H9 (cell line): ENCODE results near the gene TMED10. TPM values are rescaled to one million over a fixed set of nuclear protein-coding genes. Genes with fewer than 3 reads are reported as not detected.

Experiments used
- DNase-seq: peaks from one replicate; pipeline ENCODE4 v3.0.0-alpha.2; 2017
- H2AFZ ChIP-seq: one replicate; pipeline ENCODE4 v1.6.1; 2013; ENCODE audit warnings: mild to moderate bottlenecking, low read length, control low read depth, moderate library complexity
- H2AK5ac ChIP-seq: 2 replicates; pipeline ENCODE4 v1.6.1; 2013; ENCODE audit warnings: low read length, control low read depth, mixed read lengths; ENCODE audit not compliant: insufficient read length
- H2BK120ac ChIP-seq: one replicate; pipeline ENCODE4 v1.6.1; 2013; ENCODE audit warnings: low read depth, mild to moderate bottlenecking, low read length, control low read depth, inconsistent platforms; ENCODE audit not compliant: poor library complexity, severe bottlenecking
- H2BK12ac ChIP-seq: 2 replicates; pipeline ENCODE4 v1.6.1; 2013; ENCODE audit warnings: low read length, control low read depth, mixed read lengths, low read depth; ENCODE audit not compliant: insufficient read length
- H2BK15ac ChIP-seq: 2 replicates; pipeline ENCODE4 v1.6.1; 2013; ENCODE audit warnings: low read depth, low read length, control low read depth
- H2BK20ac ChIP-seq: one replicate; pipeline ENCODE4 v1.6.1; 2013; ENCODE audit warnings: low read depth, mild to moderate bottlenecking, low read length, control low read depth, inconsistent platforms; ENCODE audit not compliant: poor library complexity, severe bottlenecking
- H2BK5ac ChIP-seq: 2 replicates; pipeline ENCODE4 v1.6.1; 2013; ENCODE audit warnings: low read length, control low read depth, mixed read lengths; ENCODE audit not compliant: insufficient read length
- H3K14ac ChIP-seq: 2 replicates; pipeline ENCODE4 v1.6.1; 2013; ENCODE audit warnings: low read length, control low read depth; ENCODE audit not compliant: insufficient read depth
- H3K18ac ChIP-seq: 2 replicates; pipeline ENCODE4 v1.6.1; 2013; ENCODE audit warnings: low read depth, mild to moderate bottlenecking, mixed read lengths, low read length, control low read depth; ENCODE audit not compliant: insufficient read length
- H3K23ac ChIP-seq: 2 replicates; pipeline ENCODE4 v1.6.1; 2013; ENCODE audit warnings: low read length, control low read depth, mixed read lengths, low read depth; ENCODE audit not compliant: insufficient read length
- H3K23me2 ChIP-seq: 2 replicates; pipeline ENCODE4 v1.6.1; 2013; ENCODE audit warnings: low read depth, mild to moderate bottlenecking, mixed read lengths, low read length, control low read depth; ENCODE audit not compliant: insufficient read length, poor library complexity, severe bottlenecking
- H3K27ac ChIP-seq: 2 replicates; pipeline ENCODE4 v1.5.1; 2013; ENCODE audit warnings: low read length, control low read depth, mixed read lengths, low read depth; ENCODE audit not compliant: insufficient read length
- H3K27me3 ChIP-seq: 2 replicates; pipeline ENCODE4 v1.6.1; 2013; ENCODE audit warnings: low read length, control low read depth, inconsistent platforms; ENCODE audit not compliant: insufficient read depth
- H3K4ac ChIP-seq: 2 replicates; pipeline ENCODE4 v1.6.1; 2013; ENCODE audit warnings: low read depth, mild to moderate bottlenecking, control low read depth, inconsistent platforms, low read length, moderate library complexity
- H3K4me1 ChIP-seq: 2 replicates; pipeline ENCODE4 v1.6.1; 2013; ENCODE audit warnings: low read length, control low read depth, inconsistent platforms; ENCODE audit not compliant: insufficient read depth
- H3K4me2 ChIP-seq: 2 replicates; pipeline ENCODE4 v1.6.1; 2013; ENCODE audit warnings: low read length, control low read depth, mixed read lengths; ENCODE audit not compliant: insufficient read length, insufficient read depth
- H3K56ac ChIP-seq: 2 replicates; pipeline ENCODE4 v1.6.1; 2013; ENCODE audit warnings: low read depth, mild to moderate bottlenecking, mixed read lengths, low read length, control low read depth; ENCODE audit not compliant: insufficient read length
- H3K79me1 ChIP-seq: 2 replicates; pipeline ENCODE4 v1.6.1; 2013; ENCODE audit warnings: low read depth, mild to moderate bottlenecking, moderate library complexity, low read length, control low read depth, inconsistent platforms; ENCODE audit not compliant: insufficient read depth, poor library complexity, severe bottlenecking
- H3K79me2 ChIP-seq: 2 replicates; pipeline ENCODE4 v1.6.1; 2013; ENCODE audit warnings: low read length, control low read depth, inconsistent platforms; ENCODE audit not compliant: insufficient read depth
- H3K9ac ChIP-seq: 2 replicates; pipeline ENCODE4 v1.6.1; 2013; ENCODE audit warnings: low read length, control low read depth, mixed read lengths; ENCODE audit not compliant: insufficient read length; ENCODE audit errors: extremely low read depth
- H3K9me3 ChIP-seq: one replicate; pipeline ENCODE4 v1.6.1; 2013; ENCODE audit warnings: low read depth, low read length, inconsistent platforms; ENCODE audit not compliant: control insufficient read depth
- H3T11ph ChIP-seq: one replicate; pipeline ENCODE4 v1.6.1; 2013; ENCODE audit warnings: mild to moderate bottlenecking, low read length, control low read depth, inconsistent platforms
- H4K20me1 ChIP-seq: one replicate; pipeline ENCODE4 v1.6.1; 2013; ENCODE audit not compliant: control insufficient read depth, insufficient read length, insufficient read depth
- H4K5ac ChIP-seq: 2 replicates; pipeline ENCODE4 v1.6.1; 2013; ENCODE audit warnings: low read depth, mild to moderate bottlenecking, mixed read lengths, low read length, control low read depth; ENCODE audit not compliant: insufficient read length
- H4K8ac ChIP-seq: replicated peaks from 2 replicates; pipeline ENCODE4 v1.6.1; 2013; ENCODE audit warnings: low read length, control low read depth, mixed read lengths, low read depth; ENCODE audit not compliant: insufficient read length
- H4K91ac ChIP-seq: 2 replicates; pipeline ENCODE4 v1.6.1; 2013; ENCODE audit warnings: low read depth, mild to moderate bottlenecking, moderate library complexity, mixed read lengths, low read length, control low read depth; ENCODE audit not compliant: insufficient read length
- H3K27ac Mint-ChIP-seq, 3 experiments: 2 replicates in 2 of 3; 3 replicates in 1 of 3; pipeline ENCODE4 v1.8.0; 2020 to 2021; ENCODE audit warnings: mixed read lengths in 3 of 3, mild to moderate bottlenecking in 1 of 3, moderate library complexity in 1 of 3
- H3K27me3 Mint-ChIP-seq: 2 replicates; pipeline ENCODE4 v1.8.0; 2021; ENCODE audit warnings: low read depth, mild to moderate bottlenecking, moderate library complexity, mixed read lengths
- H3K36me3 Mint-ChIP-seq, 3 experiments: 2 replicates in 2 of 3; 3 replicates in 1 of 3; pipeline ENCODE4 v1.8.0; 2020 to 2021; ENCODE audit warnings: low read depth in 3 of 3, mixed read lengths in 3 of 3; ENCODE audit not compliant: insufficient read depth in 1 of 3
- H3K4me1 Mint-ChIP-seq, 2 experiments: 2 replicates each; pipeline ENCODE4 v1.8.0; 2020; ENCODE audit warnings: mixed read lengths in 2 of 2
- H3K4me3 Mint-ChIP-seq, 2 experiments: 2 replicates in 1 of 2; 3 replicates in 1 of 2; pipeline ENCODE4 v1.8.0; 2020 to 2021; ENCODE audit warnings: mild to moderate bottlenecking in 2 of 2, mixed read lengths in 2 of 2, moderate library complexity in 1 of 2
- H3K9me3 Mint-ChIP-seq, 2 experiments: 2 replicates in 1 of 2; 3 replicates in 1 of 2; pipeline ENCODE4 v1.8.0; 2020; ENCODE audit warnings: mild to moderate bottlenecking in 2 of 2, mixed read lengths in 2 of 2, moderate library complexity in 1 of 2
- CTCF ChIP-seq: fragments of 200-600 bp; sonication (generic); conservative IDR thresholded peaks from 3 replicates; pipeline ENCODE4 v1.8.0; 2021; ENCODE audit warnings: antibody characterized with exemption, mild to moderate bottlenecking
- WGBS: extraction: QIAGEN DNeasy Blood & Tissue Kit; methylation state at CpG from one replicate; pipeline ENCODE4 v1.1.7; 2013; ENCODE audit warnings: missing lambda C conversion rate, low lambda C conversion rate, mixed read lengths; ENCODE audit not compliant: insufficient read length; ENCODE audit errors: extremely low coverage; 5-methylcytosine and 5-hydroxymethylcytosine counted together
- total RNA-seq: library from RNA; stranded (reverse); gene quantifications from 2 replicates; pipeline ENCODE4 v1.2.1, GENCODE V29; 2021

Gene TMED10
- total RNA-seq, 1 experiment from 2014 or later, result 176 TPM

- Mint-ChIP-seq H3K9me3 (no peaks in the 10 kb centered on the region), H3K27me3 (no peaks in the 10 kb centered on the region), H3K4me1 (no peaks in the 10 kb centered on the region), H3K36me3 (peaks cover 15 to 85% (median 77%) of the 10 kb centered on the region in 3 experiments; a peak in 6 of 7 replicates), H3K27ac (no peak overlapping the region), H3K4me3 (no peak overlapping the region)
- TF ChIP-seq CTCF, result no peak
- no CpG with 5 or more reads among the region's 5 CpGs for WGBS
- no peak overlapping the region for H4K8ac ChIP-seq
- no peak overlapping the region for H3K9ac ChIP-seq
- H3K27me3 ChIP-seq, result no peaks in the 10 kb centered on the region
- no peak overlapping the region for H3K56ac ChIP-seq
- no peak overlapping the region for H2BK12ac ChIP-seq
- H3K23me2 ChIP-seq, result no peaks in the 10 kb centered on the region
- H3K4me2 ChIP-seq, result no peak overlapping the region
- no peak overlapping the region for H4K5ac ChIP-seq
- H3K79me1 ChIP-seq, result no peaks in the 10 kb centered on the region
- H3K14ac ChIP-seq, result no peak overlapping the region
- H2BK5ac ChIP-seq, result no peak overlapping the region
- H3K18ac ChIP-seq, result no peak overlapping the region
- no peak overlapping the region for H2AFZ ChIP-seq
- H4K91ac ChIP-seq, result no peak overlapping the region
- no peak for DNase-seq
- H3K79me2 ChIP-seq, result no peaks in the 10 kb centered on the region
- H3K4me1 ChIP-seq, result no peaks in the 10 kb centered on the region
- H3K9me3 ChIP-seq, result no peaks in the 10 kb centered on the region
- no peak overlapping the region for H2AK5ac ChIP-seq
- H3K4ac ChIP-seq, result no peak overlapping the region
- H3K27ac ChIP-seq, result no peak overlapping the region
- H2BK15ac ChIP-seq, result no peak overlapping the region
- no peak overlapping the region for H3T11ph ChIP-seq
- no peak overlapping the region for H3K23ac ChIP-seq
- no peak overlapping the region for H2BK120ac ChIP-seq
- no peaks in the 10 kb centered on the region for H4K20me1 ChIP-seq
- H2BK20ac ChIP-seq, result no peak overlapping the region
These were observed 62.4 kb downstream of the TMED10 start for GRCh38 chr14:75113932-75114539.
